MM.1S (cell line): ENCODE results near the gene UBE2U.

ENCODE experiments used
- DNase-seq: peaks from one replicate; pipeline ENCODE4 v3.0.0-alpha.2; 2015
- H2AFZ ChIP-seq: fragments of 300-600 bp; sonication (generic); 2 replicates; pipeline ENCODE4 v1.6.0; 2016; ENCODE audit warnings: antibody characterized with exemption, low read length
- H3F3A ChIP-seq: fragments of 300-600 bp; sonication (generic); 2 replicates; pipeline ENCODE4 v1.6.1; 2016; ENCODE audit warnings: mild to moderate bottlenecking, antibody characterized with exemption, low read length, moderate library complexity, mixed read lengths; ENCODE audit not compliant: insufficient read depth
- H3K27ac ChIP-seq: fragments of 300-600 bp; sonication (generic); 2 replicates; pipeline ENCODE4 v1.5.1; 2016; ENCODE audit warnings: mild to moderate bottlenecking, low read length
- H3K27me3 ChIP-seq: fragments of 300-600 bp; sonication (generic); replicated peaks from 2 replicates; pipeline ENCODE4 v1.6.0; 2016; ENCODE audit warnings: low read length; ENCODE audit not compliant: insufficient read depth
- H3K36me3 ChIP-seq: fragments of 300-600 bp; sonication (generic); replicated peaks from 2 replicates; pipeline ENCODE4 v1.6.1; 2016; ENCODE audit warnings: mild to moderate bottlenecking, low read length, mixed read lengths; ENCODE audit not compliant: insufficient read depth
- H3K4me1 ChIP-seq: fragments of 300-600 bp; sonication (generic); 2 replicates; pipeline ENCODE4 v1.6.1; 2016; ENCODE audit warnings: low read length, mixed read lengths
- H3K4me2 ChIP-seq: fragments of 300-600 bp; sonication (generic); 2 replicates; pipeline ENCODE4 v1.6.0; 2016; ENCODE audit warnings: low read depth, low read length
- H3K4me3 ChIP-seq: fragments of 300-600 bp; sonication (generic); 2 replicates; pipeline ENCODE4 v1.5.1; 2016; ENCODE audit warnings: low read length, mixed read lengths
- H3K79me2 ChIP-seq: fragments of 300-600 bp; sonication (generic); 2 replicates; pipeline ENCODE4 v1.6.1; 2016; ENCODE audit warnings: mixed run types, low read length, mixed read lengths
- H3K9ac ChIP-seq: fragments of 300-600 bp; sonication (generic); 2 replicates; pipeline ENCODE4 v1.6.1; 2016; ENCODE audit warnings: low read length, mixed read lengths
- H3K9me2 ChIP-seq: fragments of 300-600 bp; sonication (generic); replicated peaks from 2 replicates; pipeline ENCODE4 v1.6.1; 2016; ENCODE audit warnings: mild to moderate bottlenecking, low read length, mixed read lengths; ENCODE audit not compliant: insufficient read depth
- H3K9me3 ChIP-seq: fragments of 300-600 bp; sonication (generic); replicated peaks from 2 replicates; pipeline ENCODE4 v1.6.1; 2016; ENCODE audit warnings: mild to moderate bottlenecking, low read length, mixed read lengths; ENCODE audit not compliant: insufficient read depth
- H4K20me1 ChIP-seq: fragments of 300-600 bp; sonication (generic); 2 replicates; pipeline ENCODE4 v1.6.1; 2016; ENCODE audit warnings: mild to moderate bottlenecking, low read length, moderate library complexity, mixed read lengths; ENCODE audit not compliant: insufficient read depth
- EZH2 ChIP-seq: fragments of 300-600 bp; sonication (generic); optimal IDR thresholded peaks from 2 replicates; pipeline ENCODE3; 2017; ENCODE audit warnings: low read depth, mild to moderate bottlenecking, antibody characterized with exemption, low read length, mixed read lengths
- EZH2phosphoT487 ChIP-seq: fragments of 300-600 bp; sonication (generic); IDR thresholded peaks from 2 replicates; pipeline ENCODE4 v1.6.1; 2018; ENCODE audit warnings: antibody characterized with exemption, low read length
- TF ChIP-seq, protein P1 (sequence below): fragments of 300-600 bp; sonication (generic); IDR thresholded peaks from 2 replicates; pipeline ENCODE4 v1.5.1; 2016; ENCODE audit warnings: antibody characterized with exemption, low read length, mixed read lengths

Gene UBE2U

DNA sequence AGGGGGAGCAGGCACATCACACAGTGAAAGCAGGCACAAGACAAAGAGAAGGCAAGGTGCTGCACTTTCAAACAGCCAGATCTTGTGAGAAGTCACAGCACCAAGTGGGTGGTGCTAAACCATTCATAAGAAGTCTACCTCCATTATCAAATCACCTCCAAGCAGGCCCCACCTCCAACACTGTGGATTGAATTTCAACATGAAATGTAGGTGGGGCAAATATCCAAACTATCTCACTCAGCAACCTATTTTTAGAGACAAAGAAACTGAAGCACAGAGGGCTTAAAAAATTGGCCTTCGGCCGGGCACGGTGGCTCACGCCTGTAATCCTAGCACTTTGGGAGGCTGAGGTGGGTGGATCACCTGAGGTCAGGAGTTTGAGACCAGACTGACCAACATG is 90.4 kb downstream of the UBE2U start:
- H3K27me3 ChIP-seq: no peaks in the 10 kb centered on the region
- TF ChIP-seq EZH2phosphoT487 (no peak), EZH2 (no peak)
- TF ChIP-seq, protein P1, sequence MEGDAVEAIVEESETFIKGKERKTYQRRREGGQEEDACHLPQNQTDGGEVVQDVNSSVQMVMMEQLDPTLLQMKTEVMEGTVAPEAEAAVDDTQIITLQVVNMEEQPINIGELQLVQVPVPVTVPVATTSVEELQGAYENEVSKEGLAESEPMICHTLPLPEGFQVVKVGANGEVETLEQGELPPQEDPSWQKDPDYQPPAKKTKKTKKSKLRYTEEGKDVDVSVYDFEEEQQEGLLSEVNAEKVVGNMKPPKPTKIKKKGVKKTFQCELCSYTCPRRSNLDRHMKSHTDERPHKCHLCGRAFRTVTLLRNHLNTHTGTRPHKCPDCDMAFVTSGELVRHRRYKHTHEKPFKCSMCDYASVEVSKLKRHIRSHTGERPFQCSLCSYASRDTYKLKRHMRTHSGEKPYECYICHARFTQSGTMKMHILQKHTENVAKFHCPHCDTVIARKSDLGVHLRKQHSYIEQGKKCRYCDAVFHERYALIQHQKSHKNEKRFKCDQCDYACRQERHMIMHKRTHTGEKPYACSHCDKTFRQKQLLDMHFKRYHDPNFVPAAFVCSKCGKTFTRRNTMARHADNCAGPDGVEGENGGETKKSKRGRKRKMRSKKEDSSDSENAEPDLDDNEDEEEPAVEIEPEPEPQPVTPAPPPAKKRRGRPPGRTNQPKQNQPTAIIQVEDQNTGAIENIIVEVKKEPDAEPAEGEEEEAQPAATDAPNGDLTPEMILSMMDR: no peak
- H3F3A ChIP-seq: no peaks in the 10 kb centered on the region
- no peaks in the 10 kb centered on the region for H3K9me2 ChIP-seq
- no peak for DNase-seq
- no peak overlapping the region for H3K4me3 ChIP-seq
- no peaks in the 10 kb centered on the region for H3K9me3 ChIP-seq
- H2AFZ ChIP-seq: no peak overlapping the region
- no peaks in the 10 kb centered on the region for H3K36me3 ChIP-seq
- no peaks in the 10 kb centered on the region for H3K4me1 ChIP-seq
- no peak overlapping the region for H3K27ac ChIP-seq
- no peak overlapping the region for H3K9ac ChIP-seq
- no peaks in the 10 kb centered on the region for H3K79me2 ChIP-seq
- no peaks in the 10 kb centered on the region for H4K20me1 ChIP-seq
- H3K4me2 ChIP-seq: no peak overlapping the region

DNA sequence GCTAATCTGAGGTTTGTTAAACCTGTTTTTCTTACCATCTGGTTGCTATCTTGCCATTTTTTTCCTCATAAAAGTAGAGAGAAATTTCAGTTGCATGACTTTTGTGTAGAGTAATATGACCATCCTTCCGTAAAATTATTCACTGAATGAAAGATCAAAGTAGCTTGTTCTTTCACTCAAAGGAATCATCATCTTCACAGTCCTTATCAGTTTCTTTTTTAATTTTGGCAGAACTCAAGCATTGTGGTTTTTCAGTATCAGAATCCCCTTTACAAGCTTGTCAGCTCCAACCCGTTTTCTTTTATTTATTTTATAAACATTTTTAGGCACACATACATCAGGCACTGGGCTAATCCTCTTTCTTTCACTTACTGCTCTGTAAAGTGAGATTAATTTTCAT is 91.7 kb downstream of the UBE2U start:
- no peaks in the 10 kb centered on the region for H3K9me3 ChIP-seq
- TF ChIP-seq EZH2 (no peak), EZH2phosphoT487 (no peak)
- TF ChIP-seq, protein P1: no peak
- no peaks in the 10 kb centered on the region for H3K4me1 ChIP-seq
- H3K36me3 ChIP-seq: no peaks in the 10 kb centered on the region
- H4K20me1 ChIP-seq: no peaks in the 10 kb centered on the region
- no peaks in the 10 kb centered on the region for H3K9me2 ChIP-seq
- H3K9ac ChIP-seq: no peak overlapping the region
- no peaks in the 10 kb centered on the region for H3K27me3 ChIP-seq
- peak; percentile 7 for DNase-seq
- no peak overlapping the region for H3K4me2 ChIP-seq
- H3K4me3 ChIP-seq: no peak overlapping the region
- H3K27ac ChIP-seq: no peak overlapping the region
- no peak overlapping the region for H2AFZ ChIP-seq
- no peaks in the 10 kb centered on the region for H3F3A ChIP-seq
- no peaks in the 10 kb centered on the region for H3K79me2 ChIP-seq

DNA sequence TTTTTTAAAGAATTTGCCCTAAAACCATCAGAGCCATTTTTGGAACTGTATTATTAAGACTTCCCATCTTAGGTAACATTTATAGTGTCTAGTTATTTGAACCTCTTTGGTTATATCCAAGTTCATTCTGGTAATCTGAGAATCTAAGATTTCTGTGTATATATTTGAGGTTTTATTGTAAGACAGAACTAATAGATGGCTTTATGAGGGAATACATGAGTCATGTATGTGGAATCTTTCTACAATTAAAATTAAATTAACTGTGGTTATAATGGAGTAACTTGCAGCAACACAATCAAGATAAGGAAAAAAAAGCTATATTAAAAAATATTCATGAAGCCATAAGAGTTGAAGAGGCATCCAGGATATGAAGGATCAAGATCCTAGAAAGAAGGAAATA is 92.1 kb downstream of the UBE2U start:
- no peak overlapping the region for H3K27ac ChIP-seq
- H3K9me2 ChIP-seq: no peaks in the 10 kb centered on the region
- no peaks in the 10 kb centered on the region for H3K36me3 ChIP-seq
- no peaks in the 10 kb centered on the region for H3K79me2 ChIP-seq
- H3K9ac ChIP-seq: no peak overlapping the region
- no peak overlapping the region for H2AFZ ChIP-seq
- H4K20me1 ChIP-seq: no peaks in the 10 kb centered on the region
- H3K4me1 ChIP-seq: no peaks in the 10 kb centered on the region
- no peaks in the 10 kb centered on the region for H3K9me3 ChIP-seq
- DNase-seq: no peak
- H3F3A ChIP-seq: no peaks in the 10 kb centered on the region
- no peak overlapping the region for H3K4me3 ChIP-seq
- no peaks in the 10 kb centered on the region for H3K27me3 ChIP-seq
- TF ChIP-seq EZH2phosphoT487 (no peak), EZH2 (no peak)
- TF ChIP-seq, protein P1: no peak
- H3K4me2 ChIP-seq: no peak overlapping the region
